Breast epithelium (tissue), 3 donors: Measurements from ENCODE around the gene FBXO15.

Experiments
- CTCF ChIP-seq, 3 donors: fragments of 450-650 bp; IDR thresholded peaks; one replicate each; pipeline ENCODE4 v1.5.1; 2016 to 2017; ENCODE audit warnings: antibody characterized with exemption in 3 of 3, mild to moderate bottlenecking in 3 of 3, moderate library complexity in 3 of 3
- POLR2A ChIP-seq: fragments of 450-650 bp; IDR thresholded peaks from one replicate; pipeline ENCODE4 v1.6.1; 2016; ENCODE audit warnings: antibody characterized with exemption, mild to moderate bottlenecking, moderate library complexity
- POLR2AphosphoS5 ChIP-seq, 3 donors: sonication (generic); formaldehyde crosslinking; IDR thresholded peaks; one replicate each; pipeline ENCODE4 v1.6.1; 2017; ENCODE audit warnings: antibody characterized with exemption in 3 of 3

DNA sequence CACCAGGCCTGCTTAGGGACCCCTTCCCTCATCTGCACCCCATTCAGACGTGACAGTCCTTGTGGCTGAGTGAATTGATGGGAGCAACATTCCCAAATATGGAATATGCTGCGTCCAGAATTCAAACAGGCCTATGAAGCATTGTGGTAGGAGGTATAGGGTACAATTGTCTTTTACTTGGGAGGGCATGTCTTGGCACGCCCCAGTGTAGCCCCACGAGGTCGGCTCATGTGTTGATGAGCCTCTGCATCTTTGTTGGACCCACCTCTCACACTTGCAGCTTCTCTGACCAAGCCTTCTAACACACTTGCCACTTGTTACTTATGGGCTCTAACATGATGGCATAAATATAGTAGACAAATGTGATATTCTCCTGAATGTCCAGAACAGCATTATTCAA, 2.2 kb upstream of the FBXO15 start:
- TF ChIP-seq POLR2A (no peak), CTCF (IDR thresholded peaks at IDR 0.05) (no peak), POLR2AphosphoS5 (IDR thresholded peaks at IDR 0.05) (no peak)
